Measurements from ENCODE around the gene TMEM140.

Gene TMEM140

GRCh38 chr7:135128931-135129330 is 18.9 kb upstream of the TMEM140 start:
- TF ChIP-seq CTCF (IDR thresholded peaks at IDR 0.05; ENCODE audit: low read depth, low read length, missing control alignments), result no peak
- Histone ChIP-seq H3K27me3 (replicated peaks) (no peaks in the 10 kb centered on the region), H3K36me3 (replicated peaks) (no peaks in the 10 kb centered on the region), H3K4me3 (ENCODE audit: low read depth, low read length) (no peak overlapping the region), H3K27ac (no peak overlapping the region)
- no peak for DNase-seq
- in situ Hi-C loops (cut with HindIII; ENCODE audit: low pct_ligation_motif_present, low sequenced_read_pairs), result no loop called here

DNA sequence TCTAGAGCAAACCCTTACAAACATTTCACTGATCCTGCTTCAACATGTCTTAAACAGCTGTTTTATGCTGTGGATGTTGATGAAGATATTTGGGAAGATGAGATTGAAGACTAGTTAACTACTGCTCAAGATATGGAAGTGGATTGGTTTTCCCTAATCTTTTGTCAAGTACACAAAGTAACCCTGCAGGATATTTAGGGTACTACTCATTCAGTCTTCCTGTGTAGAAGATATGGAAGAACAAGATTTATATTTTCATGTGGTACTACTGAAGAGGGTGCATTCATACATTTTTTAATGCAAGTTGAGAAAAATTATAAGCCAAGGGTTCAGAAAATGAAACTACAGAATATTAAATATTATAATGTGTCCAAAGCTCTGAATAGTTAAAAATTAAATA is 18.3 kb upstream of the TMEM140 start:
- no peak for TF ChIP-seq CTCF (IDR thresholded peaks at IDR 0.05; ENCODE audit: low read depth, low read length, missing control alignments)
- in situ Hi-C loops (cut with HindIII; ENCODE audit: low pct_ligation_motif_present, low sequenced_read_pairs), result no loop called here
- Histone ChIP-seq H3K27me3 (replicated peaks) (no peaks in the 10 kb centered on the region), H3K4me3 (ENCODE audit: low read depth, low read length) (no peak overlapping the region), H3K36me3 (replicated peaks) (no peaks in the 10 kb centered on the region), H3K27ac (no peak overlapping the region)
- DNase-seq, result no peak

- Histone ChIP-seq H3K4me3 (ENCODE audit: low read depth, low read length) (no peak overlapping the region), H3K27ac (no peak overlapping the region), H3K27me3 (replicated peaks) (no peaks in the 10 kb centered on the region), H3K36me3 (replicated peaks) (no peaks in the 10 kb centered on the region)
- TF ChIP-seq CTCF (IDR thresholded peaks at IDR 0.05; ENCODE audit: low read depth, low read length, missing control alignments), result no peak
- in situ Hi-C loops (cut with HindIII; ENCODE audit: low pct_ligation_motif_present, low sequenced_read_pairs), result no loop called here
- no peak for DNase-seq
Measured at GRCh38 chr7:135143885-135144668, 3.8 kb upstream of the TMEM140 start.

DNA sequence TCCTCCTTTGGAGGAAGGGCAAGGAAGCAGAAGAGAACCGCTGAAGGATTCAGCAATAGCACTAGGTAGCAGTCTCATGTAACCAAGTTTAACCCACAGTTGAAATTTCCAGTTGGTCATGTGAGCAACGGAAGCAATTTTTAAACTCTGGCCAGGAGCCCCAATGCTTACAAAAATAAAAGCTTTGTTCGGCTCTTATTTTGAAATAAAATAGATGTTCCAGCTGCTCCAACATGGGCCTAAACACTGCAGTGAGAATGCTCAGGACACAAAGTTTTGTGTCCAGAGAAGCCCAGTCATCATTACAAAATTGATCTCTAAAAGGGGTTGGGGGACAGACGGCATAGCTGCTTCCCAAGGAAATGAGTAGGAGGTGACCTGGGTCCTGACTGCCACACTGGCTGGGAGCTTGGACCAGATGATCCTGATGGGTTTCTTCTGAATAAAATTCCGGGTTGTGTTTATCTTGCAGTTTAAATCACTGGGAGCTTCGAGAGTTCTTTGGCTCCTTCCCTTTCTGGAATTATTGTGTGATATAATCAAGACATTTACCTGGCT is 452 bp upstream of the TMEM140 start:
- TF ChIP-seq CTCF (IDR thresholded peaks at IDR 0.05; ENCODE audit: low read depth, low read length, missing control alignments), result no peak
- Histone ChIP-seq H3K36me3 (replicated peaks) (no peaks in the 10 kb centered on the region), H3K27me3 (replicated peaks) (no peaks in the 10 kb centered on the region), H3K4me3 (ENCODE audit: low read depth, low read length) (peak overlapping the region; percentile 23), H3K27ac (peak overlapping the region; percentile 62)
- in situ Hi-C loops (cut with HindIII; ENCODE audit: low pct_ligation_motif_present, low sequenced_read_pairs), result no loop called here
- DNase-seq, result peak; percentile 16

DNA sequence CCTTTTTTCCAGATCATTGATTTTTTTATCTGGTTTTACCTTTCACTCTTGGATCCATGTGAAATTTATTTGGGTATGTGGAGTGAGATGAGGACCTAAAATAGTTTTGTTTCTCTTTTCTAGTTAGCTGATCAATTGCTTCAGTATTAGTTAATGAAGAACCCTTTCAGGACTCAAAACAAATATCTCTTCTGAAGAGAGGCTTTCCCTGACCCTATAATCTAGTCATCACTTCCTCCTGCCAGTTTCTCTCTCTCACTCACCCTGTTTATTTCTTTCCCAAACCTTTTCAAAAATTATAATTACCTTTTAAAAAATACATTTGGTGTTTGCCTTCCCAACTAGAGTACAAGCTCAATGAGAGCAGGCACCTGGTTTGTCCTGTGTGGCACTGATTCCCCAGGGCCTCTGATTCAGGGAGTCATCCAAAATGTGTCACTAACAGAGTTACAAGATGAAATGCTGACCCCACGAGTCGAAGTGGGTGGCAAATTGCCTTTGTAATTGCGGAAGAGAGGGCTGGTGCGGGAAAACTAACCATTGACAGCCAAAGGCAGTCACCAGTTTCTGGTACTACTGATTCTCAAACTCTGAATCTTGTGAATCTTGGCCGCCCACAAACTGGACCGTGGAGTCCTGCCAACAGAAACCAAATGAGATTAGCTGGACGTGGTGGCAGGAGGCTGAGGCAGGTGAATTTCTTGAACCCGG is 2.4 kb downstream of the TMEM140 start:
- no peak overlapping the region for H3K4me3 ChIP-seq (ENCODE audit: low read depth, low read length)
- H3K36me3 ChIP-seq (replicated peaks), result no peaks in the 10 kb centered on the region
- H3K27ac ChIP-seq, result no peak overlapping the region
- no peaks in the 10 kb centered on the region for H3K27me3 ChIP-seq (replicated peaks)
- in situ Hi-C loops (cut with HindIII; ENCODE audit: low pct_ligation_motif_present, low sequenced_read_pairs), result loop anchor here (25.0 kb wide), 1 partner anchor 163 kb away; the partner anchor contains the start of gene AGBL3
- no peak for DNase-seq
- no peak for TF ChIP-seq CTCF (IDR thresholded peaks at IDR 0.05; ENCODE audit: low read depth, low read length, missing control alignments)

Data from brain microvascular endothelial cell (primary cell).